Ishikawa (cell line): ENCODE data around the gene NTNG2.

Experiments used
- CEBPB ChIP-seq: IDR thresholded peaks from 2 replicates; pipeline ENCODE4 v1.6.1; 2012
- CREB1 ChIP-seq: IDR thresholded peaks from 2 replicates; pipeline ENCODE4 v1.6.1; 2012; ENCODE audit warnings: low read depth
- EGR1 ChIP-seq: IDR thresholded peaks from 2 replicates; pipeline ENCODE4 v1.6.1; 2012
- EP300 ChIP-seq: IDR thresholded peaks from 2 replicates; pipeline ENCODE4 v1.6.1; 2012; ENCODE audit warnings: borderline replicate concordance
- FOXM1 ChIP-seq: IDR thresholded peaks from 2 replicates; pipeline ENCODE4 v1.6.1; 2012; ENCODE audit warnings: low read depth, borderline replicate concordance
- NFIC ChIP-seq: IDR thresholded peaks from 2 replicates; pipeline ENCODE4 v1.6.1; 2012
- RAD21 ChIP-seq: IDR thresholded peaks from 2 replicates; pipeline ENCODE4 v1.6.1; 2012; ENCODE audit warnings: low read depth
- TAF1 ChIP-seq: IDR thresholded peaks from 2 replicates; pipeline ENCODE4 v1.6.1; 2012; ENCODE audit warnings: low read depth, mild to moderate bottlenecking
- TCF12 ChIP-seq: IDR thresholded peaks from 2 replicates; pipeline ENCODE4 v1.6.1; 2012; ENCODE audit warnings: low read depth
- TEAD4 ChIP-seq: IDR thresholded peaks from 2 replicates; pipeline ENCODE4 v1.6.1; 2012
- YY1 ChIP-seq: IDR thresholded peaks from 2 replicates; pipeline ENCODE4 v1.6.1; 2012; ENCODE audit warnings: low read depth
- ZBTB7A ChIP-seq: IDR thresholded peaks from 2 replicates; pipeline ENCODE4 v1.6.1; 2012; ENCODE audit warnings: low read depth
- TF ChIP-seq, protein P1 (sequence below): IDR thresholded peaks from 2 replicates; pipeline ENCODE4 v1.6.1; 2012
- TF ChIP-seq, protein P2 (sequence below): IDR thresholded peaks from 2 replicates; pipeline ENCODE4 v1.6.1; 2012; ENCODE audit warnings: low read depth, mild to moderate bottlenecking
- TF ChIP-seq, protein P3 (sequence below): IDR thresholded peaks from 2 replicates; pipeline ENCODE4 v1.6.1; 2012

The NTNG2 gene

DNA sequence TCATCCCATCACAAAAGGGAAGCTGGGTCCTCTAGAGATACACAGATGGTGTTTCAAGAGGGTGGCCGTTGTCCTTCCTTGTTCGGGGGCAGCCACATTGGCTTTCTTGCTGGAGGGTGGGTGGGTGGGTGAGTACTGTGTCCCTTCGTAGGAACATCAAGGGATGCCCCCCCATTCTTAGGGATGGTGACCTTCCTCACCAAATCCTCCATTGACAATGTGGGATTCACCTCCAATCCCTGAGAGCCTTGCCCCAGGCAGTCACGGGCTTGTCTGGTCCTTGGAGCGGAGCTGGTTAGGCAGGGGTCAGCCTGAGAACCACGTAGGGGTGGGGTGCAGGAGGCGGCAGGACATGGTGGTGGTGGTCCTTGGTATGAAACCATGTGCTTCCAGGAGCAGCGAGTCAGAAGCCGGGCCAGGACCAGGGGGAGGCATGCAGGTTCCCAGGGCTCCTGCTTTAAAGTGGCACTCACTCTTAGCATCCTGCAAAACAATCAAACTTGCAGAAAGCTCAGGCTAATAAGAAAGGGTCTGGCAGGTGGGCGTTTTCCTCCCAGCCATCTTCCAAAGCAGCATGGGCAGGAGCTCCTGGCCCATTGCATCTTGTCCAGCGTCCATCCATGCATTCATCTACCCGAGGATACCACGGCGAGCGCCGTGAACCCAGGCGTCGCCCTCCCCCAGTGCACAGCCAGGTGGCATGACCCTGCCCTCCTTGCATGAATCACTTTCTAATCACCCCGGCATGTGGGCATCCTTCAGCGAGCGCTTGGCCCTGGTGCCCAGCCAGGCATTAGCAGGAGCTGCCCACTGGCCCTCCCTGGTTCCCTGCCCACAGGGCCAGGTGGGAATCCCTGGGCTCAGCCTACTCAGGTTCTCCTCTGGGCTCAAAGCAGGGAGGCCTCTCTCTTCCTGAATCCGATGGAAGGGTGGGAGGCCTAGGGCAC lies 76.4 kb downstream of the NTNG2 start:
- TF ChIP-seq FOXM1 (no peak), RAD21 (no peak), EGR1 (no peak), TEAD4 (no peak), YY1 (no peak), TAF1 (no peak), NFIC (no peak), TCF12 (no peak), CEBPB (no peak), EP300 (no peak), CREB1 (no peak), ZBTB7A (no peak)
- TF ChIP-seq, protein P1, sequence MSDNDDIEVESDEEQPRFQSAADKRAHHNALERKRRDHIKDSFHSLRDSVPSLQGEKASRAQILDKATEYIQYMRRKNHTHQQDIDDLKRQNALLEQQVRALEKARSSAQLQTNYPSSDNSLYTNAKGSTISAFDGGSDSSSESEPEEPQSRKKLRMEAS = no peak
- TF ChIP-seq, protein P2, sequence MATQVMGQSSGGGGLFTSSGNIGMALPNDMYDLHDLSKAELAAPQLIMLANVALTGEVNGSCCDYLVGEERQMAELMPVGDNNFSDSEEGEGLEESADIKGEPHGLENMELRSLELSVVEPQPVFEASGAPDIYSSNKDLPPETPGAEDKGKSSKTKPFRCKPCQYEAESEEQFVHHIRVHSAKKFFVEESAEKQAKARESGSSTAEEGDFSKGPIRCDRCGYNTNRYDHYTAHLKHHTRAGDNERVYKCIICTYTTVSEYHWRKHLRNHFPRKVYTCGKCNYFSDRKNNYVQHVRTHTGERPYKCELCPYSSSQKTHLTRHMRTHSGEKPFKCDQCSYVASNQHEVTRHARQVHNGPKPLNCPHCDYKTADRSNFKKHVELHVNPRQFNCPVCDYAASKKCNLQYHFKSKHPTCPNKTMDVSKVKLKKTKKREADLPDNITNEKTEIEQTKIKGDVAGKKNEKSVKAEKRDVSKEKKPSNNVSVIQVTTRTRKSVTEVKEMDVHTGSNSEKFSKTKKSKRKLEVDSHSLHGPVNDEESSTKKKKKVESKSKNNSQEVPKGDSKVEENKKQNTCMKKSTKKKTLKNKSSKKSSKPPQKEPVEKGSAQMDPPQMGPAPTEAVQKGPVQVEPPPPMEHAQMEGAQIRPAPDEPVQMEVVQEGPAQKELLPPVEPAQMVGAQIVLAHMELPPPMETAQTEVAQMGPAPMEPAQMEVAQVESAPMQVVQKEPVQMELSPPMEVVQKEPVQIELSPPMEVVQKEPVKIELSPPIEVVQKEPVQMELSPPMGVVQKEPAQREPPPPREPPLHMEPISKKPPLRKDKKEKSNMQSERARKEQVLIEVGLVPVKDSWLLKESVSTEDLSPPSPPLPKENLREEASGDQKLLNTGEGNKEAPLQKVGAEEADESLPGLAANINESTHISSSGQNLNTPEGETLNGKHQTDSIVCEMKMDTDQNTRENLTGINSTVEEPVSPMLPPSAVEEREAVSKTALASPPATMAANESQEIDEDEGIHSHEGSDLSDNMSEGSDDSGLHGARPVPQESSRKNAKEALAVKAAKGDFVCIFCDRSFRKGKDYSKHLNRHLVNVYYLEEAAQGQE = no peak
- TF ChIP-seq, protein P3, sequence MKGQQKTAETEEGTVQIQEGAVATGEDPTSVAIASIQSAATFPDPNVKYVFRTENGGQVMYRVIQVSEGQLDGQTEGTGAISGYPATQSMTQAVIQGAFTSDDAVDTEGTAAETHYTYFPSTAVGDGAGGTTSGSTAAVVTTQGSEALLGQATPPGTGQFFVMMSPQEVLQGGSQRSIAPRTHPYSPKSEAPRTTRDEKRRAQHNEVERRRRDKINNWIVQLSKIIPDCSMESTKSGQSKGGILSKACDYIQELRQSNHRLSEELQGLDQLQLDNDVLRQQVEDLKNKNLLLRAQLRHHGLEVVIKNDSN = no peak

DNA sequence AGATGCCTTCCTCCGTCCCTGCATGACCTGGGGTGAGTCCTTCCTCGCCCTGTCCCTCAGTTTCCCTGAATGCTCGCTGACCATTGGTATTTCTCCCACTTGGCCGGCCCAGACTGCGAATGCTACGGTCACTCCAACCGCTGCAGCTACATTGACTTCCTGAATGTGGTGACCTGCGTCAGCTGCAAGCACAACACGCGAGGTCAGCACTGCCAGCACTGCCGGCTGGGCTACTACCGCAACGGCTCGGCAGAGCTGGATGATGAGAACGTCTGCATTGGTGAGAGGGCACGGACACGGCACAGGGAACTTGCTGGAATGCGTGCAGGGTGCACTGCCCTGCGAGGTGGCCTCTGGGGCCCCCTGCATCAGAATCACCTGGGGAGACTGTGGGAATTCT lies 77.1 kb downstream of the NTNG2 start:
- no peak for TF ChIP-seq EGR1
- no peak for TF ChIP-seq TCF12
- no peak for TF ChIP-seq RAD21
- TF ChIP-seq, protein P1 = no peak
- TF ChIP-seq EP300 = no peak
- TF ChIP-seq TEAD4 = no peak
- TF ChIP-seq TAF1 = no peak
- TF ChIP-seq FOXM1 = no peak
- no peak for TF ChIP-seq CREB1
- no peak for TF ChIP-seq ZBTB7A
- TF ChIP-seq CEBPB = no peak
- TF ChIP-seq, protein P2 = no peak
- TF ChIP-seq NFIC = no peak
- no peak for TF ChIP-seq YY1

DNA sequence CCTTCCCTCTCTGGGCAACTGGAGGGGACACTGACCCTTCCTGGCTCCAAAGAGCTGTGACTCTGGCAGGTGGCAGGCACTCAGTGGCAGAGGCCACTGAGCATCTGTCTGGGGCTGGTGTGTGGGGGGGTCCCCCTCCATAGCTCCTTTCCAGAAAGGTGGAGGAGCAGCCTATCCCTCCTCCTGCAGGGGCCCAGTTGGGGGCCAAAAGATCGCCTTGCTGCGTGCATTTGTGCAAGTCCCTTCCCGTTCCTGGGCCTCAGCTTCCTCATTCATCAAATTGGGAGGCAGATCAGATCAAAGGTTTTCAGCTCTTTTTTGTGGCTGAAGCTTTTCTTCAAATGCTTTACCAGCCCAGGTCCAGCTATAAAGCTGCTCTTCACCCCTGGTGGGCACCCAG lies 77.7 kb downstream of the NTNG2 start:
- TF ChIP-seq CEBPB (no peak), EP300 (no peak), CREB1 (no peak), FOXM1 (no peak), EGR1 (no peak), TEAD4 (no peak), TAF1 (no peak)
- TF ChIP-seq, protein P3 = no peak

DNA sequence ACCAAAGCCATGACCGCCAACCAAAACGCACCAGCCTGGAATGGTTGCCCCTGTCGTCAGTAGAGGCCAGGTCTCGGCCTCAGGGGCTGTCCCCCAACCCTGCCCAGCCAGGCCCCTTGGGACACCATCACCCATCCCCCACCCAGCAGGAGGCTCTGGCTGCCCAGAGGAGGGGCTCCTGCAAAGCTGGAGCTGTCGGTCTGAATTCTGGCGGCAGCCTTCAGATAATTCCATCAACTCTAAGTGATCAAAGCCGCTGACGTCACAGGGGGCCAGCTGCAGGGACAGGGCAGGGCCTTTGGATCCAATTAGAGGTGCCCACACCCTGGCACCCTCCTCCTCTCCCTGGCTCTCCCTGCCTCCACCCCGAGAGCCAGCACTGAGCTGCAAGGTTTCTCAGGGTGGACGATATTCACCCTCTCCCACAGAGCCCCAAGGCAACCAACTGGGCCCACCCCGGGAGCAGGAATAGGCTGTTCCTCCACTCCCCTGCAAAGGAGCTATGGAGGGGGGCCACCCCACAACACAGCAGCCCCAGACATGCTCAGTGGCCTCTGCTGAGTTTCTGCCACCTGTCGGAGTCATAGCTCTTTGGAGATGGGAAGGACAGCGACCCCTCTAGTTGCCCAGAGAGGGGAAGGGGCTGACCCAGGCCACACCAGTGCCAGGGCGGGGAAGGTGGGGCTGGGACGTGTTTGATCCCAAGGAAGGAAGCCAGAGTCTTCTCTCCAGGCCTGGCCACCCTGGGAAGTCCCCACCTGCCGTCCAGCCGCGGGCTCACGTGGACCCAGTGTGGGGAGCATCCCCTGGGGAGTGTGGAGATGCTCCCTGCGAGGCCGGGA lies 78.4 kb downstream of the NTNG2 start:
- TF ChIP-seq TCF12 = no peak
- no peak for TF ChIP-seq EP300
- no peak for TF ChIP-seq RAD21
- TF ChIP-seq EGR1 = no peak
- no peak for TF ChIP-seq NFIC

DNA sequence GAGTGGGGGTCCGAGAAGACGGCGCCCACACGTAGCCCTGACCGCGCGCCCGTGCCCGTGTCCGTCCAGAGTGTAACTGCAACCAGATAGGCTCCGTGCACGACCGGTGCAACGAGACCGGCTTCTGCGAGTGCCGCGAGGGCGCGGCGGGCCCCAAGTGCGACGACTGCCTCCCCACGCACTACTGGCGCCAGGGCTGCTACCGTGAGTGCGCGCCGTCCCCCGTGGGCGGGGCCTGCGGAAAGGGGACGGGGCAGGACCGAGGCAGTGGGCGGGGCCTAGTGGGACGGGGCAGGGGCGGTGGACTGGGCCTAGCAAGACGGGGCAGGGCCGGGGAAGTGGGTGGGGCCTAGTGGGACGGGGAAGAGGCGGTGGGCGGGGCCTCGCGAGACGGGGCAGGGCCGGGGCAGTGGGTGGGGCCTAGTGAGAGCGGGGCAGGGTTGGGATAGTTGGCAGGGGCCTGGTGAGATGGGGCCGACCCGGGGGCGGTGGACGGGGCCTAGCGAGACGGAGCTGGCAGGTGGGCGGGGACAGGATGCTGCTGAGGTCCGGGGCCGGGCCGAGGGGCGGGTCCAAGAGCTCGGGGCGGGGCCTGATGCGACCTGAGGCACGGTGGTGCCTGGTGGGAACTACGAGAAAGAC lies 79.1 kb downstream of the NTNG2 start:
- no peak for TF ChIP-seq EP300
- peak; percentile 53; the same call in 1 of the 2 replicates for TF ChIP-seq EGR1
- TF ChIP-seq, protein P1 = peak; percentile 95
- no peak for TF ChIP-seq ZBTB7A
